ENCODE measurements around the gene RRAD. TPM values are rescaled to one million over a fixed set of nuclear protein-coding genes. Genes with fewer than 3 reads are reported as not detected.
A peak's percentile ranks its signal among the peaks of the same experiment; 100 is the strongest.

The RRAD gene
- total RNA-seq, 2 donors from 2014 or later = 173 to 266 TPM

- no peaks in the 10 kb centered on the region for H3K27me3 ChIP-seq
- H3K4me1 ChIP-seq = peaks cover 0 to 6% of the 10 kb centered on the region in 2 donors
- peak overlapping the region; percentile 28 to 36 for H3K4me3 ChIP-seq
These were observed 52.8 kb downstream of the RRAD start for GRCh38 chr16:66872559-66872942.

GRCh38 chr16:66871840-66872239, 53.5 kb downstream of the RRAD start:
- Histone ChIP-seq H3K4me3 (no peak overlapping the region), H3K9me3 (no peaks in the 10 kb centered on the region), H3K4me1 (peaks cover 0 to 6% of the 10 kb centered on the region in 2 donors), H3K36me3 (no peaks in the 10 kb centered on the region), H3K27me3 (no peaks in the 10 kb centered on the region), H3K27ac (no peak overlapping the region)
- TF ChIP-seq CTCF (IDR thresholded peaks at IDR 0.05) = no peak
- DNase-seq (ENCODE audit: low spot score) = no peak

More at GRCh38 chr16:66872559-66872942, 52.8 kb downstream of the RRAD start:
- TF ChIP-seq CTCF (IDR thresholded peaks at IDR 0.05) = no peak
- no peak for DNase-seq (ENCODE audit: low spot score)
- H3K27ac ChIP-seq = peak overlapping the region in 1 of 2 donors; percentile 59
- H3K9me3 ChIP-seq = no peaks in the 10 kb centered on the region
- H3K36me3 ChIP-seq = no peaks in the 10 kb centered on the region

Other genes starting within 250 kb of the RRAD start
- gene CMTM4, start 228.8 kb downstream of the RRAD start, total RNA-seq = 10 to 100 TPM in 1 of 2 donors, 1 to 10 TPM in 1; 7.5 to 15.2 TPM
- gene DYNC1LI2, start 173.9 kb downstream of the RRAD start, total RNA-seq = 10 to 100 TPM; 76.9 to 89.6 TPM
- not detected for gene TERB1, start 124.0 kb downstream of the RRAD start, total RNA-seq
- 10 to 100 TPM; 25.6 to 27.3 TPM for gene NAE1, start 94.6 kb downstream of the RRAD start, total RNA-seq
- not detected for gene CA7, start 81.1 kb downstream of the RRAD start, total RNA-seq
- 1 to 10 TPM; 1.7 to 3.4 TPM for gene PDP2, start 45.0 kb downstream of the RRAD start, total RNA-seq
- gene CDH16, start 6.7 kb downstream of the RRAD start, total RNA-seq = 1 to 10 TPM in 1 of 2 donors, under 1 TPM in 1; 0.79 to 1.4 TPM
- 100 to 1,000 TPM in 1 of 2 donors, 10 to 100 TPM in 1; 75.3 to 118 TPM for gene CIAO2B, start 8.9 kb upstream of the RRAD start, total RNA-seq
- gene CES2, start 10.0 kb upstream of the RRAD start, total RNA-seq = 10 to 100 TPM; 33.1 to 51.4 TPM
- under 1 TPM; 0.16 to 0.89 TPM for gene CES3, start 35.7 kb upstream of the RRAD start, total RNA-seq
- gene CES4A, start 63.1 kb upstream of the RRAD start, total RNA-seq = 10 to 100 TPM in 1 of 2 donors, 1 to 10 TPM in 1; 7.8 to 20.6 TPM
- 10 to 100 TPM; 25.7 to 49.3 TPM for gene CBFB, start 103.6 kb upstream of the RRAD start, total RNA-seq
- gene PHAF1, start 184.4 kb upstream of the RRAD start, total RNA-seq = 10 to 100 TPM; 10.3 TPM
- 10 to 100 TPM; 12.2 to 31.6 TPM for gene B3GNT9, start 225.5 kb upstream of the RRAD start, total RNA-seq
- gene TRADD, start 234.4 kb upstream of the RRAD start, total RNA-seq = 10 to 100 TPM; 12.8 to 16.1 TPM
- 10 to 100 TPM in 1 of 2 donors, 1 to 10 TPM in 1; 9.5 to 11.6 TPM for gene FBXL8, start 234.4 kb upstream of the RRAD start, total RNA-seq
- 100 to 1,000 TPM in 1 of 2 donors, 10 to 100 TPM in 1; 15.3 to 157 TPM for gene HSF4, start 239.2 kb upstream of the RRAD start, total RNA-seq
- gene NOL3, start 245.0 kb upstream of the RRAD start, total RNA-seq = 100 to 1,000 TPM in 1 of 2 donors, 10 to 100 TPM in 1; 87.5 to 103 TPM